NCI-H2171 (cell line): ENCODE results near the gene SCFD1.
"Not testable (repeated sequence)": the region's sequence is repeated elsewhere in the genome, so short reads cannot be mapped to it uniquely, and the experiment has no call there.

Experiments
- DNase-seq: peaks from one replicate; lab custom pipeline; 2025; lab: John Stamatoyannopoulos, UW

SCFD1 gene

DNA sequence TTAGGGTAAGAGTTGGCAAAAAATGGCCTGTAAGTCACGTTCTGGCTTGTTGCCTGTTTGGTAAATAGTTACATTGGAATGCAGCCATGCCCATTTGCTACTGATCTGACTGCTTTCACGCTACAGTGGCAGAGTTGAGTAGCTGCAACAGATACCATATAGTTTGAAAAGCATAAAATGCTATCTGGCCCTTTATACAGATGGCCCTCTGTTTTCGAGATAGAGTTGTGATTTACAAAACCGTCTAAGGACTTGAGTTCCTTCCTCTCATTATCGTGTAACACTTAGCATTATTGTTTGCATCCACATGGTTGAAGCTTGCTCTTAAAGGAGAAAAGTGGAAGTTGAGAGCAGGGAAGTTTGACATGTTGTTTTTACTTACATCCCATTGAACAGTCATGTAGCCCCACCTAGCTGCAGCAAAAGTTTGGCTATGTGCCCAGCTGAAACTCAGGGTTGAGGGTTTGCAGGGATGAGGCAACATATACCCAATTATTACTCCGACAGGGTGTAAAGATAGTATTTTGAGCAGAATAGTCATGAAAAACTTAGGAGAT lies 11.3 kb upstream of the SCFD1 start:
- peak; percentile 68 for DNase-seq

DNA sequence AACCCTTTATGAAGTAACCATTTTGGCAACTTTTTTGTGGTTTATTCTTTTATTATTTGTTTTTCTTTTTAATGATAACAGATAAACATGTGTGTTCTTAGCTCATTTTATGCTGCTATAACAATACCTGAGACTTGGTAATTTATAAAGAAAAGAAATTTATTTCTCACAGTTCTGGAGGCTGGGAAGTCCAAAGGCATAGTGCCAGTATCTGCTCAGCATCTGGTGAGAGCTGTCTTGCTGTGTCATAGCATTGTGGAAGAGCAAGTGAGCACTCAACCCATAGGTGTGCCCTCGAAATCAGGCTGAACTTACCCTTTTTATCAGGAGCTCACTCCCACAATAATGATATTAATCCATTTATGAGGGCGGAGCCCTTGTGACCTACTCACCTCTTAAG lies 8.0 kb upstream of the SCFD1 start:
- no peak for DNase-seq

DNA sequence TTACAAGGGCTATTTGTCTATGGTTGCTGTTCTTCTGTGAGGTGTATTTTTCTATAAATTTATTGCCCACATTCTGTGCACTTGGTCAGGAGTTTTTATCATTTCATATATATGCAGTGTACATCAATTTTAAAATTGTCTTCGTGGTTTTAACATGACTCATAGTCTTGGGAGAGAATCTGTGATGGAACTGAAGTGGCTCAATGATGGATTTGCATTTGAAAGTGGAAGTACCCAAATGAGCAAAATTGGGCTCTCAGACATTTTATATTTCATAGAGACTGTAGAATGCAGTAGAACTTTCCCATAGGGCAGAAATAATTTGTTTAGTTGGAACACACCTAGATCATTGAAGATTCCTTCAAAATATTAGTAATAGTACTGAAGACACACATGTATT lies 1.9 kb upstream of the SCFD1 start:
- DNase-seq, result no peak

DNA sequence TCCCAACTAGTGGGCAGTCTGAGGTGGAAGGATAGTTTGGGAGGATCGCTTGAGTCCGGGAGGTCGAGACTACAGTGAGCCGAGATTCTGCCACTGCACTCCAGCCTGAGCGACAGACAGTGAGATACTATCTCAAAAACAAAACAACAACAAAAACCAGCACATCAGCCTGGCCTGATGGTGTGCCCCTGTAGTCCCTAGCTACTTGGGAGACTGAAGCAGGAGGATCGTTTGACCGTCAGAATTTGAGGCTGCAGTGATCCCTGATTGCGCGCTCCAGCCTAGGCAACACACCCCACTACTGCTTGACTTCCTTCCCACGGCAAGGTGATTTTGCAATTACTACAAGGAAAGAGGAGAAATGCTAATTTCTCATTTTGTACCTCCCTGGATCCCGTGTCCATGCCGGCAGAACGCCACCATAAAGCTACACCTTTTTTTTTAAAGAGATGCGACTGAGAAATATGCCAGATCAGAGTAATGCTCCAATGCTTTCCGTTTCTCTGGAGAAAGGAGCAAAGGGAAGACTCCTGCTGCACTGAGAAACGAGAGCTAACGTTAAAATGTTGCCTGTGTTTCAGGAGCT lies 672 bp upstream of the SCFD1 start:
- no peak for DNase-seq

GRCh38 chr14:30623412-30624131 lies 1.5 kb downstream of the SCFD1 start:
- DNase-seq, result no peak

- DNase-seq, result no peak
These were observed 2.0 kb downstream of the SCFD1 start for GRCh38 chr14:30624132-30624423.

- no peak for DNase-seq
These were observed 3.4 kb downstream of the SCFD1 start for GRCh38 chr14:30625533-30625932.

DNA sequence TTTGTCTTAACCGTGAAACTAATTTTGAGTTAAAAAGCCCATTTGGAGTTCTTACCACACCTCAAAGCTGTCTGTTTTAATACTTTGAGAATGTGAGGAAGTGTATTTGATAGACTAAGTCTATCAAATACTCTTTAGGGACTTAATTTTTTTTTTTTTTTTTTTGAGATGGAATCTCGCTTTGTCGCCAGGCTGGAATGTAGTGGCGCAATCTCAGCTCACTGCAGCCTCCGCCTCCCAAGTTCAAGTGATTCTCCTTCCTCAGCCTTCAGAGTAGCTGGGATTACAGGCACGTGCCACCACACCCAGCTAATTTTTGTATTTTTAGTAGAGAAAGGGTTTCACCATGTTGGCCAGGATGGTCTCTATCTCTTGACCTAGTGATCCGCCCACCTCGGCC lies 7.3 kb downstream of the SCFD1 start:
- DNase-seq, result not testable (repeated sequence)

DNA sequence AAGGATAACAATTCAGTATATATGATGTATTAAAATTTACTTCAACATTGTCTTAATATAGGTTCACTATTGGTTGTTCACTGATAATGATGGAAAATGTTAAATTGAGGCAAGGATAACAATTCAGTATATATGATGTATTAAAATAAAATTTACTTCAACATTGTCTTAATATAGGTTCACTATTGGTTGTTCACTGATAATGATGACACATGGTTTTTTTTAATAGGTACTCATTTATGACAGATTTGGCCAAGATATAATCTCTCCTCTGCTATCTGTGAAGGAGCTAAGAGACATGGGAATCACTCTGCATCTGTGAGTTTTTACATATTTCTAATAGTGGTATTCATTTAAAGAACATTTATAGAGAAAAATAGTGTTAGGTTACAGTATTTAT lies 8.1 kb downstream of the SCFD1 start:
- no peak for DNase-seq

GRCh38 chr14:30632730-30633129 lies 10.6 kb downstream of the SCFD1 start:
- no peak for DNase-seq

GRCh38 chr14:30638926-30639325 lies 16.8 kb downstream of the SCFD1 start:
- no peak for DNase-seq

DNA sequence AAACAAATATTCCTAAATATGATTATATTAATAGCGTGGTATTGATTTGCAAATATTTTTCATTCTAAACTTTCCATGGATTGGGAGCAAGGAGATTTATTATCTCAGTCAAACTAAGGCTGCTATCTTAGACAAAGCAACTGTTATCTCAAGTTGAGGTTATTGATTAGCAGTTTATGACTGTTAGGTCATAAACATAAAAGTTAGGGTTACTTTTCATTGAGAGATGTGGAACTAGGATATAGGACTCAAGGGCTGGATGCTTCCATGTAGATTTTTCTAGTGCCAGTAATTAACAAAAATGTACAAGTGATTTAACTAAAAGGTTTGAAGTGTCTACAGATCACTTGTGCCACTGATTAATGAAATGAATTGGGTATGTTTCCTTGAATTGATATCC lies 19.1 kb downstream of the SCFD1 start:
- no peak for DNase-seq

- not testable (repeated sequence) for DNase-seq
These were observed 22.3 kb downstream of the SCFD1 start for GRCh38 chr14:30644462-30644861.

DNA sequence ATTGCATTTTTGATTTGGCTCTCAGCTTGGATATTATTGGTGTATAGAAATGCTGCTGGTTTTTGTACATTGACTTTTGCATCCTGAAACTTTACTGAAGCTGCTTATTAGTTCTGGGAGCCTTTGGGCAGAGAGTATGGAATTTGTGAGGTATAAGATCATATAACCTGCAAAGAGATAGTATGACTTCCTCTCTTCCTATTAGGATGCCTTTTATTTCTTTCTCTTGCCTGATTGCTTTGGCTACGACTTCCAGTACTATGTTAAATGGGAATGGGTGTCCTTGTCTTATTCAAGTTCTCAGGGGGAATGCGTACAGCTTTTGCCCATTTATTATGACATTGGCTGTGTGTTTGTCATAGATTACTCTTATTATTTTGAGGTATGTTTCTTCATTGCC lies 23.5 kb downstream of the SCFD1 start:
- DNase-seq, result no peak

DNA sequence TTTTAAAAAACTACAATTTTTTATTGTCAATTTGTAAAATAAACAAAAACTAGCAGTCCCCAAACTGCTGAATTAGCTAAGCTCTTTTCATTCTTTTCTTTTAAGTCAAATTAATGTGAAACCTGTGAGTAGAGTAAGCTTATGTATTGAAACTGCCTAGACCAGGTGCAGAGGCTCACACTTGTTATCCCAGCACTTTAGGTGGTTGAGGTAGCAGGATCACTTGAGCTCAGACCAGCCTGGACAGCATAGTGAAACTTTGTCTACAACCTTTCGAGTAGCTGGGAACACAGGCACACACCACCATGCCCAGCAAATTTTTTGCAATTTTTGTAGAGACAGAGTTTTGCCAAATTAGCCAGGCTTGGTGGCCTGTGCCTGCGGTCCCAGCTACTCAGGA lies 26.4 kb downstream of the SCFD1 start:
- no peak for DNase-seq

GRCh38 chr14:30651937-30652336 lies 29.8 kb downstream of the SCFD1 start:
- no peak for DNase-seq

- no peak for DNase-seq
These were observed 33.0 kb downstream of the SCFD1 start for GRCh38 chr14:30655124-30655523.

GRCh38 chr14:30655658-30656057 lies 33.5 kb downstream of the SCFD1 start:
- no peak for DNase-seq

- no peak for DNase-seq
These were observed 34.1 kb downstream of the SCFD1 start for GRCh38 chr14:30656190-30656632.

- DNase-seq, result no peak
These were observed 34.9 kb downstream of the SCFD1 start for GRCh38 chr14:30657050-30657449.

- no peak for DNase-seq
These were observed 35.6 kb downstream of the SCFD1 start for GRCh38 chr14:30657606-30658163.

GRCh38 chr14:30658645-30659044 lies 36.5 kb downstream of the SCFD1 start:
- DNase-seq, result no peak

GRCh38 chr14:30669594-30669993 lies 47.5 kb downstream of the SCFD1 start:
- DNase-seq, result no peak

DNA sequence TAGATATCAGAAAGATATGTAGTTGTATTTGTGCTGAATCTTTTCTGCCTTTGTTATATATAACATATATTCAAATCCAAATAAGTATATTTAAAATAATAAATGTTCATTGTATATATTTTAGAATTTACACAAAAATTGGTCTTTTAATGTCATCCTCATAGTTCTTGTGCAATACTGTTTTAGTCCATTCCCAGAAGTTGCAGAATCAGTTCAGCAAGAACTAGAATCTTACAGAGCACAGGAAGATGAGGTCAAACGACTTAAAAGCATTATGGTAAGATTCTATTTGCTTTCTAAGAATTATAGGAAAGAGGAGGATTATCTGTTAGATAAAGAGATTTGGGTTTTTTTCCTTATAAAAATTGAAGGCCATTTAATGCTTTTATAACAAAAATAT lies 51.0 kb downstream of the SCFD1 start:
- DNase-seq, result no peak
